ENCODE results near the gene TSPAN14.
"Not testable (repeated sequence)": the region's sequence is repeated elsewhere in the genome, so short reads cannot be mapped to it uniquely, and the experiment has no call there.

Gene TSPAN14

DNA sequence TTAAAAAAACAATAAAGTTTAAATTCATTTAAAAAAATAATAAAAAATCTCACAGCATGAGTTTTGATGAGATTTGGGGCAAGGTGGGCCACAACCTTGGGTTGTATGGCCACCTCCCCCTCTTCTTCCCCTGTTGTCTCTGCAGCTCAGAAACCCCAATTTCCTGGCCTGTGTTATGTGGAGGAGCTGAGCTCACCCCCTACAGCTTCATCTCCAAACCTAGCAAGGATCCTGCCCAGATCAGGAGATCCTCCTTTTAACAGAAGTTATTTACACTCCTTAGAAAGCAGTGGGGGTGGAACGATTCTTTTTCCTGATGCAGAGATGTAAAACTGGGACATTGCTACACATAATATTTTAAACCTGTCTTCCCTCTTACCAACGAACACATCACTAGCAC, 76.7 kb downstream of the TSPAN14 start:
- DNase-seq = no peak

DNA sequence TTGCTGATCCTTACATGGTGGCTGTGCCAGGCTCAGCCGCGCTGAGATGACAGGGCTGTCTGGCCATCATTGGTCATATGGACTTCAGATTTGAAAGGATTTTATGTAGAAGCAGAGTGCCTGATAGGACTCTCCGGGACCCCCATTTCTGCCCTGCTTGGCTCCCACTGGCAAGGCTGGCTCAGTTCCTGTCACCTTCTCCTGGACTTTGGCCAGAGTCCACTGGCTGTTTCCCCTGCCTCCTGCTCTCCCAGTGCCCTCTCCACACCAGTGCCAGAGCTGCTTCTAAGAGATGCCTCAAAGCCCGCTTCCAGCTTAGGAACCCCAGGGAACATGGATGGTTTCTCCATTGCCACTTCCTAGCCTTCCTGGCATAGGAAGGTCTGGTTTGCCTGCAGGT, 78.5 kb downstream of the TSPAN14 start:
- no peak for DNase-seq

DNA sequence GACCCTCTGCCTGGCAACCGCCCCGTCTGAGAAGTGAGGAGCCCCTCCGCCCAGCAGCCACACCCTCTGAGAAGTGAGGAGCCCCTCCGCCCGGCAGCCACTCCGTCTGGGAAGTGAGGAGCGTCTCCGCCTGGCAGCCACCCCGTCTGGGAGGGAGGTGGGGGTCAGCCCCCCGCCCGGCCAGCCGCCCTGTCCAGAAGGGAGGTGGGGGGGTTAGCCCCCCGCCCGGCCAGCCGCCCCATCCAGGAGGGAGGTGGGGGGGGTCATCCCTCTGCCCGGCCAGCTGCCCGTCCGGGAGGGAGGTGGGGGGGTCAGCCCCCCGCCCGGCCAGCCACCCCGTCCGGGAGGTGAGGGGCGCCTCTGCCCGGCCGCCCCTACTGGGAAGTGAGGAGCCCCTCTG, 79.9 kb downstream of the TSPAN14 start:
- not testable (repeated sequence) for DNase-seq

DNA sequence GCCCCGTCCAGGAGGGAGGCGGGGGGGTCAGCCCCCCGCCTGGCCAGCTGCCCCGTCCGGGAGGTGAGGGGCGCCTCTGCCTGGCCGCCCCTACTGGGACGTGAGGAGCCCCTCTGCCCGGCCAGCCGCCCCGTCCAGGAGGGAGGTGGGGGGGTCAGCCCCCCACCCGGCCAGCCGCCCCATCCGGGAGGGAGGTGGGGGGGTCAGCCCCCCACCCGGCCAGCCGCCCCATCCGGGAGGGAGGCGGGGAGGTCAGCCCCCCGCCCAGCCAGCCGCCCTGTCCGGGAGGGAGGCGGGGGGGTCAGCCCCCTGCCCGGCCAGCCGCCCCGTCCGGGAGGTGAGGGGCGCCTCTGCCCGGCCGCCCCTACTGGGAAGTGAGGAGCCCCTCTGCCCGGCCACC, 80.5 kb downstream of the TSPAN14 start:
- not testable (repeated sequence) for DNase-seq

DNA sequence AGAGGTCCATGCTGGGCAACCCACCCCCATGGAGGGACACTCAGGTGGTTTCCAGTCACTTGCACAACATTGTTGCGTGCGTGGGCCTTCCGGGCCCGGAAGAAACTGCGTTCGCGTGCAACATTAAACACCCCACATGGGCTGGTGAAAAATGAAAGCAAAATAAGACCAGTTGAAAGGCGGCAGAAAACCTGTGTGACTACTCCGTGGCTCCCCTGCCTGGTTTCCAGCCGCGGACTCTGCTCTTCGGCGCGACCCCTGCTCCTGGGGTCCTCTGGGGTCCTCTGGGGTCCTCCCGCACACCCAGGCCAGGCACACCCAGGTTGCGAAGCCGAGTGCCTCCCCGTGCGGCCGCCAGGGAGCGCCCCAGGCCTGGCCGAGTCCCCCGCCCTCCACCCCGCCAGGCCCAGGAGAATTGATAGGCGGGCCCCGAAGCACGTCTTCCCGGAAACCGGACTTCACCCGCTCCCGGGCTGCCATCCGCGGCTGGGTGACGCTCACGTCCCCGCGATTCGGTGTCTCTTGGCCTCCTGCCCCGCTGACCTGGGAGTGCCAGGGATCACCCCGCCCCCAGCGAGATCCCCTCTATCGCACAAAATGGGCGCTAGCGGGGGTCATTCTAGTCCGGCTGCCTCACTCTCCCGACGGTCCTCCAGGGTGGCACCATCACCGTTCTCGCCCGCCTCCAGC, 81.7 kb downstream of the TSPAN14 start:
- DNase-seq = peak; percentile 64

DNA sequence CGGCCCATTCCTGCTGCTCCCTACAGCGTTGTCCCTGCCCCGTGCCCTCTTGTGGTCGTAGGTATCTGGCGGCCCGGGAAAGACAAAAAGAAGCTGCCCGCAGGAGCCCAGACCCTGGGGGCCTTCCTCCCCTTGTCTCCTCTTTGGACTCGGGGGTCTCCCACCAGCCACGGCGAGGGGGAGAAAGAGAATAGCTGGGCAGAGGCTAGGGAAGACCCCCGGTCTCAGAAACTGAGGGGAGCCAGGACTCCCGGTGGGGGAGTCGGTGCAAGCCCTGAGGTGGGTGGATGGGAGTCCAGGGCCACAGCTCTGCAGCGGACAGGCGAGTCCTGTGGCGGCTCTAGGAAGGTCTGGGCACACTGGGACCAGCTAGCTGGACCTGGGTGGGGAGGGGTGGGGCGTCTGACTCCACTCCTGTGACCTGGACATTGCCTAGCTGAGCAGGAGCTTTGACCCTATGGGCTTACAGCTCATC, 82.3 kb downstream of the TSPAN14 start:
- DNase-seq = no peak

DNA sequence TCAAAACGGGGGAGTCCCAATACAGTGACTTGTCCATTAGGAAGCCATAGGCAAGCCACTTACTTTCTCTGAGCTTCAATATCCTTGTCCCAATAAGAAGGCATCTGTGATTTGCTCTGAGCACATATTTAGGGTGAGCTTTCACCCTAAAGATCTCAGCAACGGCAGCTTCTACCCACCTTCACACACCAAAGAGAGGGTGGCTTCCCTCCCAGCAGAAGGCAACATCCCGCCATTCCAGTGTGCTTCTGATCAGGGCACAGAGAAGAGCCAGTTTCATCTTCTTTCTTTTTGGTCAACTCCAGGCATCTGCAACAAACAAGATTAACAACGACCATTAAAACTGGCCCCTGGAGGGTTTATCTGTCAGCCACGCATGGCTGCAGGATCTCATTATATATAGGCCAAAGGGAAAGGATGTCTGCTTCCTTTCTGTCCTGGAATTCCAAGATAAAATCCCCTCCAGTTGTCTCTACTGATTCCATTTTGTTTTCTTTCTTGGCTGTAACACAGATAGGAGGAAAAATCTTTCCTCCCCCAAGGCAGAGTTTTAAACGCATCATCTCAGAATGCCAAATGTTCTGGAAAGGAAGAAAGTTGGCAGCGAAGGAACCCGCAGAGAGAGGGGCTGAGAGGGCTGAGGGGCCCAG, 83.1 kb downstream of the TSPAN14 start:
- DNase-seq = no peak

DNA sequence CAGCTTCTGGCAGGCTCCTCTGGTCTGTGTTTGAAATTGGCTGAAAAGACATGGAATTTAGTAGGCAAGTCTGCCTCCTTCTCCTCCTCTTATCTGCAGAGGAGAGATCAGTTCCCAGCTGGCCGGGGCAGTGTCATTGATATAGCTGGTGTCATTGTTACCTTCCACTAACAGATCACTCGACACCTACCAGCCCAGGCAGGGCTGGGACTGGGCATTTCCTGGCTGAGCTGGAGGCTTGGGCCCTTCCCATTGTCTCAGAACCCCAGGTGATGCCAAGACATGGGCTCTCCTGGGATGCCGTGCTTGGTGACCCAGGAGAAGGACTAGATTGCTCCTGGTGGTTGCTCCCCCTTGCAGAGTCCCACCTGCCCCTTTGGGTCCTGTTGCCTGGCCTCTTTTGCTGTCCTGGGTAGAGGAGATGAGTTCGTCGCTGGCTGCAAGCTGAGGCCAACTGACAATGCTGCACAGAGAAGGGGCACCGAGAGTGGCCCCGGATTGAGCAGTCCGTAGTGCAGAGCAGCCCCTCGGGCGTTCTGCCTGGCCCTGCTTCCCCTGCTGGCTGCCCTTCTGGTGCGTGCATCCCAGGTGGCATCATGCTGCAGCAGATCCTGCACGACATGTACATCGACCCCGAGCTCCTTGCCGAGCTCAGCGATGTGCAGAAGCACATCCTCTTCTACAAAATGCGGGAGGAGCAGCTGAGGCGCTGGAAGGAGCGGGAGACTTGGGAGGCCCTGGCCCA, 83.8 kb downstream of the TSPAN14 start, which contains the start of gene SH2D4B:
SH2D4B (plus strand) TSS at position 167 of the 745 bp plus-strand sequence; CDS start at position 597, 430 bp downstream.
- no peak for DNase-seq

DNA sequence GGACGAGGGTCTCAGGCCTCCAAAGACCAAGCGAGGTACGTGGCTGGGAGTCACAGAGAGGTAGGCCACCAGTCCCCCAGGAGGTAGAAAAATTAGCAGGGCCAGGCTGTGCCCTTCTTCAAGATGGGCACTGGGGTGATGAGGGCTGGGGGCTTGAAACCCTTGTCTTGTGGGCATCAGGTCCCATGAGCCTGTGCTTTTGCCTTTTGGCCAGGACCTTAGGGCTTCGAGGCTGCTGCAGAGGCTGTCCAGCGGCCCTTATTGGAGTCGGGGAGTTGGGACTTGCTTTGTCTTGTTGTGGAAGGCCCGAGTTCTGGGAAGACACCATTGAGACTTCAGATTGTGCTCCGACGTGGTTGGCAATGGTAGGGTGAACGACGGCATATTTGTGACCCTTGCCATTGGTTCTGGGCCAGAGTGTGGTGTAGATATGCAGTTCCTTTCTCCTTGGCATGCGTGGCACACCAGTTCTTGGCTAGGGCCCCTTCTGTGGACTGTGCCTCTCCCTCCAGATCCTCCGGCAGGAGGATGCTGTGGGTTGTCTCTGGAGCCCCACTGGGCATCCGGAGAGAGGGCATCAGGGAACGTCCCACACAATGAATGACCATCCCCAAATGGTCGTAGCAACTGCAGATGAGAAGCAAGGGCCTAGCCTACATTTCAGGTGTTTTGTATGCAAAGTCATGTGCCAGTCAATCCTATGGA, 84.5 kb downstream of the TSPAN14 start:
- no peak for DNase-seq

DNA sequence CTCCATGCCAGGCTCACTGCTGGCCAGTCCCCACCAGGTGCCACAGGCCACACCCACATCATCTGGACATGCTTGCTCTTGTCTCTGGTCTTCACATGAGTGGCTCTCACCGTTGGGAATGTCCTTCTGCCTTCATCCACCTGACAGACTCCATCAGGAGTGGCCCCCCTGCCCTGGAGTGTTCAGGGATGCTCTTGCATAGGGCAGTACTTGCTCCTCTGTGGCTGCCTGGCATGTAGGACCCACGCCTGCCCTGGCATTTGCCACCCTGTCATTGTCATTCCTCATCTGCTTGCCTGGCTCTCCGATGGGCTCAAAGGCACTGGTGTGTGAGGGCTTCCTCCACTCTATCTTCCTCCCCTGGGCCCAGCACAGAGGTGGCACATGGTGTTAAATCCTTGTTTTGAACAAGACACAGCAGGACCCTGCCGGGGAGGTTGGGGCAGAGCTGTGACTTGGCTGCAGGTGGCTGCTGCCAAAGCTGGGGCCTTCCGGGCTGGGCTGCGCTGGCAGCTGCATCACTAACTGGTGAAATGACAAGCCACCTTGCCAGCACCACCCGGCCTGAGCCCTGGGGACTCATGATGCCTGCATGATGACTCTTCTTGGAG, 85.4 kb downstream of the TSPAN14 start:
- DNase-seq = peak; percentile 56

DNA sequence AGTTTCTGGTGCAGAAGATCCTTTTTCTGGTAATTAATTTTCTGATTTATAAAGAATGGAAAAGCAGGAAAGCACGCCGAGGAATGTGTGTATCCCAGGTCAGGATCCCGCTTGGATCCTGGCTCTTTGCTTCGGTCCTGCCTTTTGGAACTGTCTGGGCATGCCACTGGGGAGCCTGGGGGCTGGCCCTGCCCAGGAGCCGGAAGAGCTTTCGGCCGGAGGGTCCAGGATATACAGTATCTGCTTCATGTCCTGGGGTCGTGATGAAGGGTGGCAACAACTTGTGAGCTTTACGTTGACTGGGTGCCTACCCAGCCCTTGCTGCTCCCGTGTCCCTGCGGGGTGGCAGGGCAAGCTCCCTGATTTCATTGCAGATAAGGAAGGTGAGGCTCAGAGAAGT, 86.0 kb downstream of the TSPAN14 start:
- DNase-seq = no peak

DNA sequence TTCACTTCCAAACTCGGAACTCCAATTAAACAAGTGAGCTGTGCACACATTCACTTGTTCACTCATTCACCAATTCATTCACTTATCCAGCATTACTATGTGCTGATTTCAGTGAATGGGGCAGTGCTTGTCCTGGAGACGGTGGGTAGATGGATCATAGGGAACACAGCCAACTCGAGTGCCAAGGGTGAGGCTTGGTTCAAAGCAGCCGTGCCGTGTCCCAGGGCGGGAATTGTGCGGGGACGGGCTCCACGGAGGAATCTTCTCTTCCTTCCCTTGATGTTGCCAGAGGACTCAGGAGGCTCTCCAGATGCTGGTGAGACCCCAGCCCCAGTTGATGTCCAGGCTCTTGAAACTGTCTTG, 86.5 kb downstream of the TSPAN14 start:
- DNase-seq = no peak

DNA sequence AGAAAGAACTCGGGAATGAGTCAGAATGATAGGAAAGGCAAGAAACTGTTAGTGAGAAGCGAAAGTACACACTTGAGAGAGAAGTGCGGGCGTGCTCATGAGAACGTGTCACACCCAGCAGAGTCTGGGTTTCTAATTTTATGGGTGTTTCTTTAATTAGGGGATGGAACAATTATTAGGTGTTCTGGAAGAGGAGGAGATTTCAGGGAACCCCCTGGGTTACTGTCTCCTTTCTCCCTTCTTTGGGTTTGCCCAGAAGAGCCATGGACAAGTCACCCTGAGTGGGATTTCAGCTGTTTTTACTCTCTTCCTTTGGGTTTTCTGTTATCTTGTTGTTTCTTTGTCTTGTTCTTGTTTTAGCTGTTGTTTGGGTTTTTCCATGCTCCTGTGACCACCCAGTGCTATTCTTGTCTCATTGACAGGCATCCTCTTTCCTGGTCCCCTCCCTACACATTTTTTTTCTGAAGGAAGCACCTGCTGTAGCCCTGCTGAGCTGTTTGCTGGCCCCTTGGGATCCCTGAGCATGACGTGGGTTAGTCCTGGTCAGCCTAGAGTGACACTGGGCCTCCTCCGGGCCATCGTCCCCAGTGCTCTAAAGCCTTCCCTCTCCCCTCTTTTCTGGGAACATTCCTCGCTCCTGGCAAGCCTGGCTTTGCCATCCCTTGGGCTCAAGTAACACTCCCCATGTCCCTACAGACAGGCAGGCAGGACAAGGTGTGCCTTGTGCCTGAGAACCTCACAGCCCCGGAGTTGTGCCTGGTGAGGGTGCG, 87.1 kb downstream of the TSPAN14 start:
- DNase-seq = no peak

DNA sequence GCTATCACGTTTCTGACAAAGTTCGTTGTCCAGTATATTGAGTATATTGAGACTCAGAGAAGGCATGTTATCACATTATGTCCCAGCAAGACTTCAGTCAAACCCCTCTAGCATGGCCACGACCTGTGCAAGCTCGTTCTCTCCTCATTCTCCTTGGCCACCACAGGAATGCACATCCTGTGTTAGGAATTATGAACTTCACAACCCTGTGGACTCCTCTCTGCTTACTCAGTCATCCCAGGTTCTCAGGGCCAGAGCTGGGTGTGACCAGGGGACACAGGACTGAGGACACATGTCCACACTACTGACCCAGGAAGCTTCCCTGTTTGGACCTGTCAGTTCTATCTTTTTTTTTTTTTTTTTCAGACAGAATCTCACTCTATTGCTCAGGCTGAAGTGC, 87.9 kb downstream of the TSPAN14 start:
- DNase-seq = no peak

DNA sequence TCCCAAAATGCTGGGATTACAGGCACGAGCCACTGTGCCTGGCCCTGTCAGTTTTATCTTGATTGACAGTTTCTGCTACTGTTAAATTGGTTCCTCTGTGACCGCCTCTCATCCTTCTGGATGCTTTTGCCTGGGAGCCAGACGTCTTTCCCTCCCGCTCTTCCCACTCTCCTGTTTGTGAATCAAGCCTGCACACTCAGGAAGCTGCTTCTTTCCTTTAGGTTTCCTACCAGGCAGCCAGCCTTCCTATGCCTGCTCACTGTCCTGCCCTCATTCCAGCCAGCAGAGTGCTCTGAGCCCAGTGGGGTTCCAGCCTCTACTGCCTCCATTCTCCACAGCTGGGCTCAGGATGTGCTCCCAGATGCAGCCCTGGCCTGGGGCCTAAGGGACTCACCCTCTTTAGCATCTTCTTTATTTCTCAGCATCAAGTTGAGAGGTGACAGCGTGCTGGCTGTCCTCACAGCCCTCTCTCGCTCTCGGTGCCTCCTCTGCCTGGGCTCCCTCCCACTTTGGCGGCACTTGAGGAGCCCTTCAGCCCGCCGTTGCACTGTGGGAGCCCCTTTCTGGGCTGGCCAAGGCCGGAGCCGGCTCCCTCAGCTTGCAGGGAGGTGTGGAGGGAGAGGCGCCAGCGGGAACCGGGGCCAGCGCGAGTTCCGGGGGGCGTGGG, 88.7 kb downstream of the TSPAN14 start:
- no peak for DNase-seq

DNA sequence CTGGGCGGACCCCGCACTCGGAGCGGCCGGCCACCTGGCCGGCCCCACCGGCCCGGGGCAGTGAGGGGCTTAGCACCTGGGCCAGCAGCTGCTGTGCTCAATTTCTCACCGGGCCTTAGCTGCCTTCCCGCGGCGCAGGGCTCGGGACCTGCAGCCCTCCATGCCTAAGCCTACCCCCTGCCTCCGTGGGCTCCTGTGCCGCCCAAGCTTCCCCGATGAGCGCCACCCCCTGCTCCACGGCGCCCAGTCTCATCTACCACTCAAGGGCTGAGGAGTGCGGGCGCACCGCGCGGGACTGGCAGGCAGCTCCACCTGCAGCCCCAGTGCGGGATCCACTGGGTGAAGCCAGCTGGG, 89.2 kb downstream of the TSPAN14 start:
- not testable (repeated sequence) for DNase-seq

DNA sequence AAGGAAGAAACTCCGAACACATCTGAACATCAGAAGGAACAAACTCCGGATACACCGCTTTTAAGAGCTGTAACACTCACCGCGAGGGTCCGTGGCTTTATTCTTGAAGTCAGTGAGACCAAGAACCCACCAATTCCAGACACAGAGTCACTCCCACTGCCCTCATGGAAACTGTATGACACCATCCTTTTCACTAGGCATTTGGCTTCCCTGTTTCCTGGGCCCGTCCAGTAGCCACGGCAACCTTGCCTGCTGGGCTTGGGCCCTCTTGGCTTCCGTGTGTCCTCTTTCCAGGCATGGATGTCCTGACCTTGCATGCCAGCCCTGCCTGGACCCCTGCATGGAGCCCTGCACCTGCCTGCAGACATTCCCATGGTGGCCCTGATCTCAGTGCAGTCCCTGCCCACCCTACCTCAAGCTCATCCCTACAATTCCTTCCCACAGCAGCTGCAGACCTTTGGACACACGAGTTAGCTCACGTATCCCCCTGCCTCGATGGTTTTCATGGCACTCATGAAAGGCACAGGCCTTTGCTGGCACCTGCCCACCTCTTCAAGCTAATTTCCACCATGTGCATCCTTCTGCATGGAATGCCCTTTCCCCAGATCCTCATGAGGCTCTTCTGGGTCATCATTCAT, 90.3 kb downstream of the TSPAN14 start:
- DNase-seq = no peak

DNA sequence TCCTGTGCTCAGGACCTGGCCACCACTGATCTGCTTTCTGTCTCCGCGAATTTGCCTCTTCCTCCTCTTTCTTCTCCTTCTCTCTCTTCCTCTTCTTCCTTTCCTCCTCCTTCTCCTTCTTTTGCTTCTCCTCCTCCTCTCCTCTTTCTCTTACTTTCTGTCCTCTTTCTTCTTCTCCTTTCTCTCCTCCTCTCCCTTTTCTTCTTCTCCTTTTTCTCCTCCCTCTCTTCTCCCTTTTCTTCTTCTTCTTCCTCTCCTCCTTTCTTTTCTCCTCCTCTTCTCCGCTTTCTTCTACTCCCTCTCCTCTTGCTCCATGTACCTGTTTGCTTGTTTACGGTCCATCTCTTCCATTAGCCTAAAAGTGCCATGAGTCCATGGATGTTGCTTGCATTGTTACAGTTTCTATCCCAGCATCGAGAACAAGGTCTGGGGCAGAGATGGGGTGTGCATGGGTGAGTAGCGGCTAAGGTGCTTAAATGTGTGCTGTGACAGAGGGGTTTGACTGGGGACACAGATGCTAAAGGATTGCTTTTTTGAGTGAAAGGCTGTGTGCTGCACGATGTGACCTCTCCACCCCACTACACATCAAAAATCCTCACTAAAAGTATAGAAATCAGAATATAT, 91.3 kb downstream of the TSPAN14 start:
- DNase-seq = no peak

DNA sequence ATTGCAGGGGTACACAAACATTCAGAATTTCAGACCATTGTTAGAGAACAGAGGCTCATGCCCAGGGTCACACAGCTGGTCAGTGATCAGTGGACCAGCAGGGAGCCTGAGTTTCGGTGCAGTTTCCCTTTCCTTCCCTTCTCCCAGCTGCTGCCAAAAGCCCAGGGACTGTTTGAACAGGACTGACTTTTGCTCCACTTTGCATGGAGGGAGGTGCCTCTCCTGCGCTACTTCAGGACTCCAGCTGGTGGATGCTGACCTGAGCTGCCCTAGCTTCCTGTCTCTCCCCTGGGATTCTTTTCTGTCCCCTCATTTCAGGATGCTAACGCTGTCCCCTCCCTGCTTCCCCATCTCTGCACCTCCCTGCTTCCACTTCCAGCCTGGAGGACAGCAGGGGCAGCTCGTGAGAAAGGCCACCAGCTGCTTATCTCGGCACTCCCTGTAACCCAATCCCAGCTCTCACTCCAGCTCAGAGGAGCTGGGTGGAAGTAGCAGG, 98.1 kb downstream of the TSPAN14 start:
- peak; percentile 83 for DNase-seq

DNA sequence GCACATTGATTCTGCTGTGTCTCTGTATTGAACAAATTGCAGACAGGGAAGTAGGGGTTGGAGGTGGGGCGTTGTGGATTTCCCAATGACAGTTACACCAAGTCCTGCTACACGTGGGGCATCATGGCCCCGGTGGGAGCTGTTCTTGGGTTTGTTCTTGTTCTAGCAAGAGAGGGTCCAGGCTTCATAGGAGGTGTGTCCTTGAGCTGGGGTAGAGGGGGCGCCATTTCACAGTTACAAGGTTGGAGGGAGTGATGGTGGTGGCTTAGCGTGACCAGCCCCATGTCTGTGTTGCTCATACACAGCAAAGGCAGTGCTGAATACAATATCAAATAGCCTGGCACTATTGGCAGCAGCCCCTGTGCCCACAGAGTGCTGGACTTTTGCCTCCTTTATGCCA, 99.3 kb downstream of the TSPAN14 start:
- DNase-seq = no peak

All from NCI-H510A (cell line).